GM19324 (cell line): Measurements from ENCODE around the gene SMIM45.

Experiments
- ATAC-seq: cut with Tn5 transposase; IDR thresholded peaks from one replicate; pipeline ENCODE4 v1.9.1; 2021; ENCODE audit warnings: mild to moderate bottlenecking, moderate library complexity; ENCODE audit not compliant: unreplicated experiment, low FRiP score

SMIM45 gene

GRCh38 chr22:41995211-41995610 lies 43.3 kb downstream of the SMIM45 start:
- no peak for ATAC-seq

DNA sequence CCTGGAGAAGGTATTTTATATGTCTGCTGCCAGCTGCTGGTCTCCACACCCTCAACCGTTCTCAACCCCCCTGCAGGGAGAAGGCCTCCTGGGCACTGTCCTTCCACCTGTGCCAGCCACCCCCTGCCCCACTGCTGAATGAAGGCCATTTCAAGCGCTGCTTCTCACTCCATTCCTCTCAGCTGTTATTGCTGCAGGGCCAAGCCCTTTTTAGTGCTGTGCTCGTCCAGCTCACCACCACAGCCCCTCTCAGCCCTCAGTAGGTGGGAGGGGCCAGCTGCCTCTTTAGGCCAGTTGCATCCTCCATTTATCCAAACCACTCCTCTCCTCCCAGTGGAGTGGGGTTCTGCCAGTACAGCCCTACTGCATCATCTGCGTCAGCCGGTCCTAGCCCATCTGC lies 44.9 kb downstream of the SMIM45 start:
- no peak for ATAC-seq

GRCh38 chr22:41998361-41999261 lies 46.7 kb downstream of the SMIM45 start, which contains the start of gene WBP2NL:
Gene WBP2NL, plus strand, starts transcription at chr22:41998788. Its CDS starts 31 bp downstream, at chr22:41998819.
- peak; percentile 84 for ATAC-seq

DNA sequence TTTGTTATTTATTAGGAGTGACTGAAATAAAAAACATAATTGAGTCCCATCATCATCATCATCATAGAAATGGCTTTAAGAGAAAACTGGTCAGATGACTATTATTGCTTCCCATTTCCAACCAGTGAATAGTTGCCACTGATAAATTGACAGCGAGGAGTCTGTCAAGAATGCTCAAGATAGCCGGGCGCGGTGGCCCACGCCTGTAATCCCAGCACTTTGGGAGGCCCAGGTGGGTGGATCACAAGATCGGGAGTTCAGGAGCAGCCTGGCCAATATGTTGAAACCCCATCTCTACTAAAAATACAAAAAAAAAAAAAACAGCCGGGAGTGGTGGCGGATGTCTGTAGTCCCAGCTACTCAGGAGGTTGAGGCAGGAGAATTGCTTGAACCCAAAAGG lies 48.5 kb downstream of the SMIM45 start:
- ATAC-seq: no peak

DNA sequence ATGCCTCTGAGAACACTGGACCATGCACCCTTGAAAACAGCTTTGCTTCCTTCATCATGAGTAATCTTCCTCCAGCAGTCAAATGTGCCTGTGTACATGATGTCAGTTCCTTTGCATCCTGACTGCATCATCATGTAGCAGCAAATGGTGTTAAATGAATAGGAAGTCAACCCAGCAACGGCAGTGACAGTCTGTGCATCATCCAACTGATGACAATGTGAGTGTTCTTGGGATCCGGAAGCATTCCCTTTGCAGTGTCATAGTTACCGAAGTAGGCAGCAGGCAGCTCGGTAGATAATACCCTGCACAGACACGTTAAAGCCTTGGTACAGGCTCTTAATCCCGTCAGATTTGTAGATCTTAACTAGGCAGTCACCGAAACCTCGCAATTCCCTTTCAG lies 49.2 kb downstream of the SMIM45 start:
- no peak for ATAC-seq

DNA sequence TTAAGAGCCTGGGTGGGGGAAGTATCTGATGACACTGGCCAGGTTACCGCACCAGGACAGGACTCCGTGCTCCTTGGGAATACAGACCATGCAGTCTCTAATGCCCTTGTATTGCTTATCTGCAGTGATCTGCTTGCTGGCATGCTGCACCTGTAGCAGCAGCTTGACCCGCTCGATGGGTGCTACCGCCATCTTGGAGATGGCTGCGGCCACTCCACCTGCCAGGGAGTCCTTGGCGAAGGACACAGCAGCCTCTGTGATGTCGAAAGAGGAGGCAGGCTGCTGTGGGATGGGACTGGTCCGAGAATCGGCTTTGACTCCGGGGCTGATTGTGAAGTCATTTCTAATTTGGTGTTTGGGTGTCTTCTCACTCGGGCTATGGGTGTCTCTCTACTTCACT lies 49.8 kb downstream of the SMIM45 start:
- no peak for ATAC-seq

GRCh38 chr22:42007922-42008321 lies 56.0 kb downstream of the SMIM45 start:
- no peak for ATAC-seq
